ENCODE results near the gene SF3A2.
A peak's percentile ranks its signal among the peaks of the same experiment; 100 is the strongest.
"Not testable (repeated sequence)": the region's sequence is repeated elsewhere in the genome, so short reads cannot be mapped to it uniquely, and the experiment has no call there.

SF3A2 gene

GRCh38 chr19:2236314-2237050 is at the start of gene SF3A2, which contains the start of gene PLEKHJ1:
Gene SF3A2 (plus strand): TSS chr19:2236824. CDS start chr19:2243419, 6,595 bp downstream.
Gene PLEKHJ1 (minus strand): TSS chr19:2236329. CDS start chr19:2236248, 81 bp downstream.
- DNase-seq (ENCODE audit: low spot score), result peak; percentile 100

- no peak for DNase-seq (ENCODE audit: low spot score)
These were observed 49.5 kb upstream of the SF3A2 start for GRCh38 chr19:2187159-2187558.

- DNase-seq (ENCODE audit: low spot score), result no peak
These were observed 47.8 kb upstream of the SF3A2 start for GRCh38 chr19:2188708-2189385.

- DNase-seq (ENCODE audit: low spot score), result no peak
These were observed 46.7 kb upstream of the SF3A2 start for GRCh38 chr19:2189880-2190279.

GRCh38 chr19:2190848-2191455 is 45.7 kb upstream of the SF3A2 start:
- DNase-seq (ENCODE audit: low spot score), result no peak

- no peak for DNase-seq (ENCODE audit: low spot score)
These were observed 44.9 kb upstream of the SF3A2 start for GRCh38 chr19:2191456-2192310.

GRCh38 chr19:2192862-2193261 is 43.8 kb upstream of the SF3A2 start:
- no peak for DNase-seq (ENCODE audit: low spot score)

GRCh38 chr19:2193807-2194206 is 42.8 kb upstream of the SF3A2 start:
- DNase-seq (ENCODE audit: low spot score), result no peak

GRCh38 chr19:2194513-2195078 is 42.0 kb upstream of the SF3A2 start:
- no peak for DNase-seq (ENCODE audit: low spot score)

GRCh38 chr19:2195361-2195760 is 41.3 kb upstream of the SF3A2 start:
- no peak for DNase-seq (ENCODE audit: low spot score)

GRCh38 chr19:2195914-2196313 is 40.7 kb upstream of the SF3A2 start:
- no peak for DNase-seq (ENCODE audit: low spot score)

GRCh38 chr19:2197270-2197669 is 39.4 kb upstream of the SF3A2 start:
- no peak for DNase-seq (ENCODE audit: low spot score)

GRCh38 chr19:2198317-2198716 is 38.3 kb upstream of the SF3A2 start:
- no peak for DNase-seq (ENCODE audit: low spot score)

- no peak for DNase-seq (ENCODE audit: low spot score)
These were observed 37.4 kb upstream of the SF3A2 start for GRCh38 chr19:2199215-2199614.

- DNase-seq (ENCODE audit: low spot score), result no peak
These were observed 36.6 kb upstream of the SF3A2 start for GRCh38 chr19:2199861-2200623.

- not testable (repeated sequence) for DNase-seq (ENCODE audit: low spot score)
These were observed 35.9 kb upstream of the SF3A2 start for GRCh38 chr19:2200624-2201294.

- DNase-seq (ENCODE audit: low spot score), result no peak
These were observed 35.0 kb upstream of the SF3A2 start for GRCh38 chr19:2201473-2202148.

- DNase-seq (ENCODE audit: low spot score), result no peak
These were observed 34.3 kb upstream of the SF3A2 start for GRCh38 chr19:2202366-2202765.

GRCh38 chr19:2207008-2207407 is 29.6 kb upstream of the SF3A2 start:
- no peak for DNase-seq (ENCODE audit: low spot score)
